Measurements from ENCODE around the gene NAA60.

Gene NAA60

DNA sequence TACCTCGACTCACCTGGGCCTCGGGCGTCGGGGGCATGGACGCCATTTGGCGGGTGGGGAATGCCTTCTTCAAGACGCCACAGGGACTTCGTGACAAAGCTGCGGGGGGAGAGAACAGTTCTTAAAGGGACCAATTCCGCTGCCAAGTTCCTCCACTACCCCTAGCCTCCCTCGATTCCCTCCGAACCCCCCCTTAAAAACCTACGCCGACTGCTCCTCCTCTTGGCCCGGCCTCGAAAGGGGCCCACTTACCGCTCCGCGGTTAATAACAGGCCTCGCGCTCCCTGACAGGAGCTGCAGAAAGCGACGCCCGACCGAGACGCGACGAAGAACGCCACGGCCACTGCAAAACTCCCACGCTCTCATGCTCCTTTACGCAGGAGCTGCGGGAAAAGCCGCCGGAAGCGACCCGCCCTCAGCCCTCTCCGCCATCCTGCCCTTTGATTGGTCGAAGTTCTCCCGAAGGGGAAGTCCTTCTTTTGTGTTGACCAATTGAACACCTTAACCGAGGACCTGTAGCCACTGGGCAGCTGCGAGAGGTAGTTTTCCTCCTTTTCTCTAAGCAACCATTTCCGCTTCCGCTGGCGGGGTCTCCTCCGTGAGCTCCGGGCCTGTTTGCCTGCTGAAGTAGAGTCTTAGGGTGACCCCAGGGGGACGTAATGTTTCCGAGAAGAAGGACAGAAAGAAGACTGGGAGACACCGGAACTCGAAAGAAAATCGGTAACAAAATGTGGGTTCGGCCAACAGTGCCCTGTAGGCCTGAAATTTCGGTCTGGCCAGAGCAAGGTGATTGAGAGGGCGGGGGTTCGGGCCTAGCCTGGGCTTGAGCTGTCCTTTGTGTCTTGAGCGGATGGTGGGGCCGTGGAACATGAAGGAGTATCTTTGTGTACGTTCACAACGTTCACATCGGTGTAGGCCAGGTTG lies at the start of gene NAA60, which contains the start of gene ZNF597:
NAA60 (plus strand) TSS at position 573 of the 924 bp plus-strand sequence. CDS start 32,548 bp downstream, outside the sequence.
ZNF597 (minus strand) TSS at position 397 of the 924 bp plus-strand sequence; CDS start at position 46, 351 bp downstream.
- DNase-seq, result peak; percentile 60 to 68

DNA sequence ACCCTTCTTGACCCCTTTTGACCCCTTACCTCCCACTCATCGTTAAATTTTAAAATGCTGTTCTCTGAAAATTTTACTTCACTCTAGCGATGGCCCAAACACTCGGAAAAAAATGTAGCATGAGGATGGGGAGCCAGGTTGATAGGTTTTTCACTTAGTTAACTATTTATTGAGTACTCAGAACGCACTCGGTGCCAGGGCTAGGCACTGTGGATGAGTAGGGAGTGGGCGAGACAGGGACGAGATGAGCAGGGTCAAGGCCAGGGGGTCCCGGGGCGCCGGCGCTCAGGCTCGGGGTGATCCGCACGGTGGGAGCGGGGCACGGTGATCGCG lies 43.1 kb upstream of the NAA60 start:
- DNase-seq, result no peak

DNA sequence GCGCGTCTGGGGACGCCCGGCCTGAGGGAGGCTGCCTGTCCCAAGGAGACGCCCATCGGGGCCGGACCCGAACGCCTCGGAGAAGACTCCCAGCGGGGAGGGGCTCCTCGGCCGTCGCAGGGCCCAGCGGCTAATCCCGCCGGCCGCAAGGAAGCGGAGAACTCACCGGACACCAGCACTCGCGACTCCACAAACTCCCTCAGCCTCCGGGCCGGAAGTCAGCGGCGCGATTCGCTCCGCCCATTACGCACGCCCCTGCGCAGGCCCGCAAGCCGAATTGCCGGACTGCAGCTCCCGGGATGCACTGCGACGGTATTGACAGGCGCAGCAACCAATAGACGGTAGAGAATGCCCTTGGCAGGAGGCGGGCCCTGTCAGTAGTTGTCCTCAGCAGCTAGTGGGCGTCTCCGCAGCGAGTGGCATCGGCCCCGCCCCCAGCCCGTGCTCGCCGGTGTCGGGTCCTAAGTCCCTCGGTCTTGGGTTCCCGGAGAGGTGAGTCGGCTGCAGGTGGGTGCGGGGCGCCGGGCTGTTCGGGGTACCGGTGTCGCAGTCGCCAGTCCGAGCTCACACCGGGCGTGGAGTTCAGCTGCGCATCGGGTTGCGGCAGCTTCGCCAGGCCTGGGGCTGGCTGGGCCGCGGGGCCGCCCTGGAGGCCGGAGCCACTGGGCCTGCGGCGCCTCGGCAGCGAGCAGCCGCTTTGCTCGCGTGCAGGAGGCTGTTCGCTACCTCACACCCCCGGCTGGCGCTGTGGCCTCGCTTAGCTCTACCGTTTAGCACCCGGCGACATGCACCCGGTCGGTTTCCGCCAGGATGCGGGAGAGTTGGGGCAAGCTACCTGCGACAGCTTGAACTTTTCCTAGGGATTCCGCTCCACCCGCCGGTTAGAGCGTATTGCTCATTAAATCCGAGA lies 42.4 kb upstream of the NAA60 start, which contains the start of the genes ZNF174 and ZSCAN32:
ZNF174 (plus strand) TSS at position 437 of the 910 bp plus-strand sequence. CDS start 790 bp downstream, outside the sequence.
ZSCAN32 (minus strand) TSS at position 226 of the 910 bp plus-strand sequence. CDS start 3,447 bp downstream, outside the sequence.
- DNase-seq, result peak; percentile 98

DNA sequence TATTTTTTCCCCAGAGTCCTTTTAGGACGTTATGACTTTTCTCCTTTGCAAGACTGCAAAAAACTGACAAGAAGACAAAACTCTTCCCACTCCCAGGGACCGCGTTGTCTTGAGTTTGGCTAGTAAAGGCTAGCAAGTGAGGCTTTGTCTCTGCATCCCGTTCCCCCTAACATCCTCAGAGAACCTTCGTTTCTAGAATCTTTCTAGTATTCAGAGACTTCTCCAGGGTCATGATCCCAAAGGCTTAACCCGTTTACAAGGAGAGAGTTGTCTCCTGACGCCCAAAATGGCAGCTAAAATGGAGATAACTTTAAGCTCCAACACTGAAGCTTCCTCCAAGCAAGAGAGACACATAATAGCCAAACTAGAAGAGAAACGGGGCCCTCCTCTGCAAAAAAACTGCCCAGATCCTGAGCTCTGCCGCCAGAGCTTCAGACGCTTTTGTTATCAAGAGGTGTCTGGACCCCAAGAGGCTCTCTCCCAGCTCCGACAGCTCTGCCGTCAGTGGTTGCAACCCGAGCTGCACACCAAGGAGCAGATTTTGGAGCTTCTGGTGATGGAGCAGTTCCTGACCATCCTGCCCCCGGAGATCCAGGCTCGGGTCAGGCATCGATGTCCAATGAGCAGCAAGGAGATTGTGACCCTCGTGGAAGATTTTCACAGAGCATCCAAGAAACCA lies 41.6 kb upstream of the NAA60 start:
- no peak for DNase-seq

DNA sequence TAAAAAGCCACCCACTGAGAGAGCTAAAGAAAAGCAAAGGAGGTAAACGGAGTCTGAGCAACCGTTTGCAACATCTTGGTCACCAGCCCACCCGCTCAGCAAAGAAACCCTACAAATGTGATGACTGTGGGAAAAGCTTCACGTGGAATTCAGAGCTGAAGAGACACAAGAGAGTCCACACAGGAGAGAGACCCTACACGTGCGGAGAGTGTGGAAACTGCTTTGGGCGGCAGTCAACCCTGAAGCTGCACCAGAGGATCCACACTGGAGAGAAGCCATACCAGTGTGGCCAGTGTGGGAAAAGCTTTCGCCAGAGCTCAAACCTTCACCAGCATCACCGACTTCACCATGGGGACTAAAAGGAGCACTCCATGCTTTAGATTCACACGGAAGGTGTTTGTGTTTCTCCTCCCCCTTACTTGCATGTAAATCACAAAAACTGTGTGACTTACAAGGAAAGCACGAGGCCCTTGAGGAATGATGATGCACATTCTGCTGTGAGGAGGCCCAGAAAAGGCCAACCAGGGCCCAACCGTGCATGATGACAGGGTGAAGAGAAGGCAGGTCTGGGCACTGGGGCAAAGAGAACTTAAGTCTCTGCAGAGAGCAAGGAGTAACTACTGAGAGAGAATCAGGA lies 34.8 kb upstream of the NAA60 start:
- DNase-seq, result no peak

DNA sequence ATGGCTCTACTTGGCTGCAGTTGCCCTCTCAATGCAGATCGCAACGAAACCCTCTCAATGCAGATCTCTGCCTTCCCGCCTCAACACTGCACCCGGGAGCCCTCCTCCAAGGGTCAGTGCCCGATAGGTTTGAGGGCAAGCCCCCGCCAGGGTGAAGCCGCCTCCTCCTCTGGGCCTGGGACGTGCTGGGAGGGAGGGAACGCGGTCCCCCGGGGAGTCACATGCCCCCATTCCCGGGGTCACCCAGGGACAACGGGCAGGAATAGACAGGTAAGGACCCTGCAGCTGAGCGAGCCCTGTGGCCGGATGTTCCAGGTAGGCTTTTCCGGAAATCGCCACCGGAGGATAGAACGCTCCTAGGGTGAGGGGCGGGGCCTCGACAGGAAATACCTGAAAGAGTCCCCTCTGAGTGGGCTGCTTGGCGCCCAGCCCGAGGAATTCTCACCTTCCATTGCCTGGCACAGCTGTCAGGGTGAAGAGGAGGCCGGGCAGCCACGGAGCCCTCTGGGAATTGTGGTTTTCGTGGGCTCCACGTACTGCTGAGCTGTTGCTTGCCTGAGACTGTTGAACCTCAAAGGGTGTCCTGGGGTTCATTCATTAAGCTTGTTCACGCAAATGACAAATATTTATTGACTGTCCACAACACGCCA lies 29.6 kb upstream of the NAA60 start:
- DNase-seq, result no peak

DNA sequence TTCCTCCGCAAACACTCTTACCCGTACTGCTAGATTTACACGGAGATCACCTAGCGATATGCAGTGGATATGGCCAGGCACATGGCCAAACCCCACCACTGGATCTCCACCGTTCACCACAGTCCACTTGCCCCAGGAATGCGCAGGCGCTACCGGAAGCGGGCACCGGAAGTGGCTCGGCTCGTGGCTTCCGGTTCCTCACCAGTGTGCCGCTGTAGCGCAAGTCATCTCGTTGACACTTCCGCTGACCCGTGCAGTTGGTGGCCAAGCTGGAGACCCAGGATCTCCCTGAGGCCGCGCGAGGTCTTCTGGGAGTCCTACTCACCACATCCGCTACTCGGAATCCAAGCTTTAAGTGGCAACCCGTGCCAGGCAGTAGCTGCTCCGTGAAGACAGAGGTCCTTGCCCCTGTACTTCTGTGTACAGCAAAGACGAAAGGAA lies 11.7 kb upstream of the NAA60 start:
- DNase-seq, result peak; percentile 46 to 54

DNA sequence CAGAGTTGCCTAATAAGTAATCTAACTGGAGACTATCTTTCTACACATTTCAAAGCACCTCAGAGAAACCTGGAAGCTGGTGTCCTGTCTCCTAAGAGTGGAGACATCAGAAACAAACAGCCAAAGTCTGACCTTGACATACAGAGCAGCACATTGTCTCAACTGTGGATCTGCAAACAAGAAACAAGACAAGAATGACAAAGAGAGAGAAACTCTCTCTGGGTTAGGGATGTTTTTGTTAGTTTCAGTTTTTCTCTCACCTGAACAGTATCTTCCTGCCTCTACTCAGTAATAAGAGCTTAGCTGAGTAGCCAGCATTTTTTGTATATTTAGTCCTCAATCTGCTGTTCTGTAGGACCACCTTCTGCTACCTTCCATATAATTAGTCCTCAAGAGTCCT lies 9.1 kb upstream of the NAA60 start:
- no peak for DNase-seq

DNA sequence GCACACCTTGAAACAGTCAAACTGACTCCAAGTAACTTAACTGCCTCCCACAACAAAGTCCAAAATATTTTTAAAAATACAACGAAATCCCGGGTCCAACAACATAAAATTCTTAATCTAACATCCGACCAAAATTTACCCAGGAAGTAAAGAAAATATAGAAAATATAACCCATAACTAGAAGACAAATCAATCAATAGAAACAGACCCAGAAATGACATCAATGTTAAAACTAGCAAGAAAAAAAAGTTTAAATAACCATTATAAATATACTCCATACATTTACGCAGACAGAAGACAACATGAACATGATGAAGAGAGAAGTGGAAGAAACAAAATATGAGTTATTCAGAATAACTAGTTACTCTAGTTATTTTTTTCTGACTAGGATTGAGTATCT lies 3.8 kb upstream of the NAA60 start:
- DNase-seq, result no peak

DNA sequence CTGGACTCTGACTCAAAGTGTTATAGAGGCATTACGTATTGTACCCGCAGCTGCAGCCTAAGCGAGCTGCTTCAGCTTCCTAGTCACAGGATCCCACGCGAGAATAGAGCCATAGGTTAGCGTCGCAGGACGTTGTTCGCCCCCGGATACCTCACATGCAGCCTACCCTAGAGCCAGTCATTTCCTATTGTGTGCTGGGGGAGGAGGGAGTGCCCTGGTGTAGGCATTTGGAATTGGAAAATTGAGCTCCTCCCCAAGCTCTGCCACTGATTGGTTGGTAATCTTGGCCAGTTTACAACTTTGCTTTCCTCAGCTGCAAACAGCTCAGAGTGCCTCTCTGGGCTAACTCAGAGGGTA lies 530 bp downstream of the NAA60 start:
- peak; percentile 15 to 27 for DNase-seq

DNA sequence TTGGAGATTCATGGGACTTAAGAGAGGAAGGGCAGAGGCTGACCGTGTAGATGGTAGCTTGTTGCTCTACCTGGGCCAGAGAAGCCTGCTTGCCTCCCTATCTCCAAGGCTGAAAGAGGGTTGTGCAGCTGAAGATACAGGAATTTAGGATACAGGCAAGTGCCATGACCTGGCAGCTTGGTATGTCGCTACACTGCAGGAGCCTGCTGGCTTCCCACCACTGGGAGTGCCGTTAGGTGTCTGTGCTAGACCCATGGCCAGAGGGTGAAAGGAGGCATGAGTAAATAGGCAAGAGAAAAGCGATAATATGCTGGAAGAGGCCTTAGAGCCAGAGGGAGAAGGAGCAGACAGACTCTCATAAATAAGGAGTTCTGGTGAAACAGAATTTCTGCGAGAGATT lies 10.6 kb downstream of the NAA60 start:
- no peak for DNase-seq

DNA sequence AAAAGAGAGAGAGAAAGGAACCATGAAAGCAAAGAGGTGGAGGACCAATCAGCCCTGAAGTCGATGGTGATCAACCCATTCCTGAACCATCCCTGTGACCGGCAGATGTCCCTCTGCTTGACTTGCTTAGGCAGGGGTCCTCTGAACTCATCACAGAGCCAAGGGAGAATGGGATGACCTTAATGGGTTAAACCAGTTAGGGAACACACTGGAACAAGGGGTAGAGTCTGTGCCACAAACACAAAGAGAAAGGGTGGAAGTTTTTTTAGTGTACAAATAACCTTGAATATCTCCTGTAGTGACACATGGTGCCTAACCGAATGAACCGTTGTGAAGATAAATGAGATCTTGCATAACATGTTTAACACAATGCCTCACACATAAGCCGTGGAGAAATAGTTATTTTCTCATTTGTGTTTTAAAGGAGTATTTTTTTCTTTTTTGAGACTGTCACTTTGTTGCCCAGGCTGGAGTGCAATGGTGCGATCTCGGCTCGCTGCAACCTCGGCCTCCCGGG lies 11.2 kb downstream of the NAA60 start:
- DNase-seq, result no peak

DNA sequence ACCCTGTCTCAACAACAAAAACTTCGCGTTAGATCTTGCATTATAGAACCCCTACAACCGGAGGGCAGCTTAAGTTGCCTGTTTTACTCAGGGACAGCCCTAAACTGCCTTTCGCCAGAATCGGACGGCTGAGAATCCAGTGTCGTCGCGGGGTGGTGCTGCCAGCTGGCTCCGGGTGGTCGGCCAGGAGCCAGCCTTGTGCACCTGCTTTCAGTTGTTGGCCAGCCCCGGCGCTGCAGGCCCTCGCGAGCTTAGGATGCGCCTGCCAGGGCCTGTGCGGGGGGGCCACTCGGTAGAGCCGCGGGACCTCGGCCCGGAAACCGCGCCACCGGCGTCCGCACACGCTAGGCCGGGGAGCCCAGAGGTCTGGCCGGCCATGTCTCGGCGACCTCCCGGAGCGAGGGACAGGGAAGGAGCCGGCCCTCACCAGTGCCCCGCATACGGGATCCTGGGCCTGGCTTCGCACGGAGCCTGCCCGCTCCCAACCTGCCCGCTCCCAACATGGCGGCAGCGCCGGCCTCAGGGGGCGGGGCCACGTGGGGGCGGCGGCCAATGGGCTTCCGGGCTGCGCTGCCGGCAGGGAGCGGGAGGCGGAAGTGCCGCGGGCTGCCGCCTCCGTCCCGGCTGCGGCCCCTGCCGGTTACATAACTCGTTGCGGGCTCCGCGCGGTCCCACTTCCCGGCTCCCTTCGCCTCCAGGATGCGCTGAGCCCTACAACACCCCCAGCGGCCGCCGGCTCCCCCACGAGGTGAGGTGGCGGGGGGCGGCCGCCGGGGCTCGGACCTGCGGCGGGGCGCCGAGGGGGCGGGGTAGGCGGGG lies 14.2 kb downstream of the NAA60 start:
- peak; percentile 85 for DNase-seq

DNA sequence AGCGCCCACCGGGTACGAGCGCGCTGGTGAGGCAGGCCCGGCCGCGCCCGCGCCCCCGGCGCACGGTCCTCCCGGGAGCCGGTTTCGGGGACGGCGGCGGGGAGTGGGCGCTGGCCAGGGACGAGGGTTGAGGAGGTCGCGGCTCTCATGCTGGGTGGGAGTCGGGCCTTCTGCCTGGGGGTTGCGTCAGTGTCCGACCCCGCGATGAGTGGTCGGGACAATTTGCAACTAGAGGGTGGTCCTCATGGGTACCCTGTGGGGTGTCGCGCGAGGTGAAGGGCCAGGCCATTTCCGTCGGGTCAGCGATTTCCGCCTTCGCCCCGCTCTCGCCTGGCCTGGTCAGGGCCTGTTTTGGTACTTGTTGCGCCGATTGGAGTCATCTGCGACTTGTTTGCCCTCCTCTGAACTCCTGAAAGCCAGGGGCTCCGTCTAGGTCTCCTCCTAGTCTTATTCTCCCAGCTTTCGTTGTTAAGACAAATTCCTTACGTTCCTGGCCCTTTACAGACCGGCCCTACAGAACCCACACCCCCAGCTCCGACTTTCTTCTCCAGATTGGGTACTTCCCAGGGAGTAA lies 14.9 kb downstream of the NAA60 start:
- no peak for DNase-seq

DNA sequence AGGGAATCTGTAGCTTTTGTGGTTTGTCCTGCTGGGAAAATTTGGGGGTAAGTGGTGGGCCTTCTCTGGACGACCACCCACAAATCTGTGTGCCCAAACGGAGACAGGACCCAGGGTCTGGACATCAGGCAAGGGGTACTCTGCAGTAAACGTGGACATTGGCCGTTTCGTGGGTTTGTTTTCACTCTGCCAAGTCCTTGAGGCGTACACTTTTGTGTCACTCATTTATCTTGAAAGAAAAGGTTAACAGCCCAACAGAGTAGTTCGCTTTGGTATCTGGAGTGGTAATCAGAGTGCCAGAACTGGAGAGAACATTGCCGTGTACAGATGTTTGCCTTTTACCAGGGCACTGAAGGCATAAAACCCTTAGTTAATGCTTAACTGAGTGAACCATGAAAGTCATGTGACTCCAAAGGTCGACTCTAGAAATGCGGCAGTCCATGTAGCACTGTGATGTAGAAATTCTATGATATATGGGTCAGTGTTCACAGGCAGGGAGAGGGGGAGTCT lies 15.4 kb downstream of the NAA60 start:
- DNase-seq, result no peak

DNA sequence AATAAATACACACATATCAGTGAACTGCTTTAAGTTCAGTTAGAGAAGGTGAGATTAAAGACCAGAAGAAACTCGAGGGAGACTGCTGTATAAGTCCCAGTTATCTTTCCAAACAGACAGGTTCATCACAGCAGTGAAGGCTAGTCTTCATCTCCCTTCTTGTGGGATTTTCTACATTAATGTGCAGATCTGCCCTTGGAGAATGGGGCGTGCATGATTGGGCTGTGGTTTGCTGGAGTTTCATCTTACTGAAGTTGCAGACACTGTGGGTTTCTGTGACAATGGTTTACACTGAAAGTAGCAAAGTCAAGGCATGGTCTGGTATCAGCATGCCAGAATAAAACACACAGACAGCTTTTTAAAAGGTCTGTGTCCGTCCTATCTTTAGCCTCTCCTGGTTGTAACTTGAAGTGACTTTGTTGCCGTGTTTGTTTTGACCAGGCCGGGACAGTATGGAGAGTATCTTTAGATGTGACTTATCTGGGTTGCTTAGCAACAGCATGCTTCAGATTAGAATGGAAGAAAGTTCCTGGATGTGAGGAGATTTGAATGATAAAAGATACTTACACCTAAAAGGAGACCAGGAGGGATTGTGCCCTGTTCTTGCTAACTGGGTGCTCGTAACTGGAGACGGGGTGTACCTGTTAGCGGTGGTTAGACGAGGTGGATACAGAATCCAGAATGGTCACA lies 16.1 kb downstream of the NAA60 start:
- peak in 1 of 2 donors; percentile 21 for DNase-seq

DNA sequence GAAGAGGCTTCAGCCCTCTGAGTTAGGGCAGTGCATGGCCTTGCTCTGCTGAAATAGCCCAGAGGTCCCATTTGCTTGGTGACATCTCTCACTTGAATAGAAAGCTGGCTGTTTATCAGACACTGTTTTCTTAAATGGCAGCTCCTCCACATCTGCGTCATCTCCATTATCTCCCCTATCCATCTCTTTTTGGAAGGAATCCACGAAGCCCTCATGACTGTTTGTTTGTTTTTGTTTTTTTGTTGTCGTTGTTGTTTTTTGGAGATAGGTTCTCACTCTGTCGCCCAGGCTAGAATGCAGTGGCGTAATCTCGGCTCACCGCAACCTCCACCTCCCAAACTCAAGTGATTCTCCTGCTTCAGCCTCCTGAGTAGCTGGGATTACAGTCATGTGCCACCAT lies 16.6 kb downstream of the NAA60 start:
- DNase-seq, result no peak

DNA sequence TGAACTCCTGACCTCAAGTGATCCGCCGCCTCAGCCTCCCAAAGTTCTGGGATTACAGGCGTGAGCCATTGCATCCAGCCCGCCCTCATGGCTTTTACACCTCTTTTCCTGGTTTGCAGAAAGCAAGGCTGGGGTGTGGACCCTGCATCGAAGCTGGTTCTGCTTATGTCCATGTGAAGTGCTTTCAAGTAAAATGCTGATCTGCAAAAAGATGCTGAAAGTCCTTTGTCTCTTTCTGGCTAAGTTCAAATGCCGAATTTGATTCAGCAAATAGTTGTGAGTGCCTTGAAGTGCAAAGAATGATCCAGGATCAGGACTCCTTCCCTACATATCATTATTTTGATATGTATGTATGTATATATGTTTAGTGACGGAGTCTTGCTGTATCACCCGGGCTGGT lies 17.1 kb downstream of the NAA60 start:
- no peak for DNase-seq

DNA sequence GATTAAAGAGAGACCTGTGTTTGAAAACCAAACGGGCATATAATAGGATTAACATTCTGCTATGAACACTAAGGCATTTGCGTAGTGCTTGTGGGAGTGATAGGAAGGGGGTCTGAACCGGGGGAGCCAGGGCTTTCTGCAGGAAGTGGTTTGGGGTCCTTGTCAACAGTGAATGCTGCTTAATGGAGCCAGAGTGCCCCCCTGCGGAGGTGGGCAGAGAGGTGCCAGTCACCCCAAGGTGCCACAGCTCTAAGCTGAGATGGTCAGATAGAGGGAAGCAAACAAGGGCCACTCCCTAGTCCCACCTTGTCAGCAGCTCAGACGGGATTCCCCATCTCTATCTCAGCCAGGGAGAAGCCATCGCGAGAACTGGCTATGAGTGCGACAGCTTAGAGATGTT lies 17.7 kb downstream of the NAA60 start:
- no peak for DNase-seq
